Thyroid gland (tissue), 4 donors: ENCODE data around the gene PLXNA4. TPM values are rescaled to one million over a fixed set of nuclear protein-coding genes. Genes with fewer than 3 reads are reported as not detected.

Experiments used
- DNase-seq, 2 donors: peaks; one replicate each; pipeline ENCODE4 v3.0.0-alpha.2; 2019
- H3K27ac ChIP-seq, 3 donors: fragments of 200-600 bp; sonication (generic); 1 replicate in 2 of 3; 2 replicates in 1 of 3; pipeline ENCODE4 v1.5.1; 2016 to 2019; ENCODE audit warnings: mild to moderate bottlenecking in 1 of 3, moderate library complexity in 1 of 3
- H3K27me3 ChIP-seq: fragments of 200-600 bp; sonication (generic); one replicate; pipeline ENCODE4 v1.5.1; 2019
- H3K36me3 ChIP-seq, 2 donors: fragments of 200-600 bp; sonication (generic); one replicate each; pipeline ENCODE4 v1.5.1; 2016 to 2019
- H3K4me1 ChIP-seq, 2 donors: fragments of 200-600 bp; sonication (generic); one replicate each; pipeline ENCODE4 v1.5.1; 2017 to 2019
- H3K4me3 ChIP-seq, 3 donors: fragments of 200-600 bp; sonication (generic); replicated peaks in 1 of 3; 1 replicate in 2 of 3; 2 replicates in 1 of 3; pipeline ENCODE4 v1.5.1; 2016; ENCODE audit warnings: mild to moderate bottlenecking in 1 of 3
- H3K9me3 ChIP-seq: fragments of 200-600 bp; sonication (generic); one replicate; pipeline ENCODE4 v1.5.1; 2017
- POLR2A ChIP-seq, 2 donors: fragments of 450-650 bp; IDR thresholded peaks; one replicate each; pipeline ENCODE4 v1.6.1; 2017; ENCODE audit warnings: antibody characterized with exemption in 2 of 2, mild to moderate bottlenecking in 2 of 2, moderate library complexity in 1 of 2
- WGBS, 2 donors: methylation state at CpG; one replicate each; pipeline ENCODE4 v1.1.5; 2017; 5-methylcytosine and 5-hydroxymethylcytosine counted together
- intact Hi-C: fragments of 100-400 bp; cut with DNase I; formaldehyde crosslinking; loops from one replicate; pipeline ENCODE4 v1.15.1; 2023
- total RNA-seq, 4 donors: library from RNA; depleted of rRNA; stranded (reverse); fragments of >200 nt; gene quantifications; one replicate each; pipeline ENCODE4 v1.2.3, GENCODE V29; 2016
- TF ChIP-seq, protein P1 (sequence below), 6 experiments: fragments of 200-600 bp in 3 of 6; fragments of 450-650 bp in 3 of 6; sonication (generic) in 3 of 6; IDR thresholded peaks; one replicate each; pipeline ENCODE4 v1.5.1; 2016 to 2019; ENCODE audit warnings: antibody characterized with exemption in 6 of 6, mild to moderate bottlenecking in 2 of 6, inconsistent platforms in 1 of 6, moderate library complexity in 1 of 6

The PLXNA4 gene
- total RNA-seq, 4 donors from 2014 or later: 1.3 to 8.3 (median 2.4) TPM

DNA sequence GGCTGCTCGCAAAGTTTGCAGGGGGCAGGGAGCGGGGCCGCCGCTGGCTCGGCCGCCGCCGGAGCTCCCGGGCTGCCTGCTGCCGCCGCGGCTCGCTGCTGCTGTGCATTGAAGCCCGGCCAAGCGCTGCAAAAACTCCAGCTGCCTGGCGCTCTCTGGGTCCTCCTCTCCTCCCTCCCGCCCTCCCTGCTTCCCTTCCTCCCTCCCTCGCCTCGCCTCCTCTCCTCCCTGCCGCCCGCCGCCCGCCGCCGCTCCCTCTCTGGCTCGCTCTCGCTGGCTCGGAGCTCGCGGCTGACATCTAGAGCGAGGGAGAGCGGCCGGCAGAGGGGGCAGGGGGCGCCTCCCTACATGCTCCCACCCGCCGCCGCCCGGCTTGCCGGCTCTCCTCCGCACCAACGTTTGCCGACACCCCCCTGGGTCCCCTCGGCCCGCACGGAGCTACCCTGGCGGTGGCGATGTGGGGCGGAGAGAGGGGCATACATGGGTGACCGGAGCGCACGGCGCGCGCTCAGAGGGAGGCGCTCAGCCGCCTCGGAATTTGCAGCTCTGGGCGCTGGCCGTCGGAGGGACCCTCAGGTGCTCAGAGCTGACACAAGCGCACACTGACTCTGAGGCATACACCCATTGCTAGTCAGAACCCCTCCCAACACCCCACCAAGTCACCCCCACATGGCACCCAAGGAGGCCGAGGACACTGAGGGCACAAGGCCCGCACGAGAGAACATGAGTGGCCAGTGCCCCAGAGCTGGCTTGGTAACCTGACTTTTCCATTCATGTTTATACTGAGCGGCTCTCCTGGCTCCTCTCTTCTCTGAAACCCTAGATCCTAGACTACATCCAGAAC, 1.2 kb upstream of the PLXNA4 start:
- H3K27me3 ChIP-seq: no peaks in the 10 kb centered on the region
- WGBS, 2 donors: 21 to 41% methylated on average over 4 to 8 of the region's 65 CpGs
- H3K4me3 ChIP-seq: peak overlapping the region in 2 of 3 donors; percentile 26 to 30
- no peak overlapping the region for H3K27ac ChIP-seq
- peak in 1 of 2 donors; percentile 45 for TF ChIP-seq POLR2A (IDR thresholded peaks at IDR 0.05)
- TF ChIP-seq, protein P1, sequence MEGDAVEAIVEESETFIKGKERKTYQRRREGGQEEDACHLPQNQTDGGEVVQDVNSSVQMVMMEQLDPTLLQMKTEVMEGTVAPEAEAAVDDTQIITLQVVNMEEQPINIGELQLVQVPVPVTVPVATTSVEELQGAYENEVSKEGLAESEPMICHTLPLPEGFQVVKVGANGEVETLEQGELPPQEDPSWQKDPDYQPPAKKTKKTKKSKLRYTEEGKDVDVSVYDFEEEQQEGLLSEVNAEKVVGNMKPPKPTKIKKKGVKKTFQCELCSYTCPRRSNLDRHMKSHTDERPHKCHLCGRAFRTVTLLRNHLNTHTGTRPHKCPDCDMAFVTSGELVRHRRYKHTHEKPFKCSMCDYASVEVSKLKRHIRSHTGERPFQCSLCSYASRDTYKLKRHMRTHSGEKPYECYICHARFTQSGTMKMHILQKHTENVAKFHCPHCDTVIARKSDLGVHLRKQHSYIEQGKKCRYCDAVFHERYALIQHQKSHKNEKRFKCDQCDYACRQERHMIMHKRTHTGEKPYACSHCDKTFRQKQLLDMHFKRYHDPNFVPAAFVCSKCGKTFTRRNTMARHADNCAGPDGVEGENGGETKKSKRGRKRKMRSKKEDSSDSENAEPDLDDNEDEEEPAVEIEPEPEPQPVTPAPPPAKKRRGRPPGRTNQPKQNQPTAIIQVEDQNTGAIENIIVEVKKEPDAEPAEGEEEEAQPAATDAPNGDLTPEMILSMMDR (IDR thresholded peaks at IDR 0.05): peak in 1 of 6 experiments; percentile 14
- intact Hi-C loops: loop anchor here (10.0 kb wide), 1 partner anchor 633 kb away; no protein-coding TSS in a partner anchor
- H3K4me1 ChIP-seq: peaks cover 4 to 11% of the 10 kb centered on the region in 2 donors
- no peaks in the 10 kb centered on the region for H3K36me3 ChIP-seq
- H3K9me3 ChIP-seq: no peaks in the 10 kb centered on the region
- DNase-seq: peak; percentile 74 to 81

DNA sequence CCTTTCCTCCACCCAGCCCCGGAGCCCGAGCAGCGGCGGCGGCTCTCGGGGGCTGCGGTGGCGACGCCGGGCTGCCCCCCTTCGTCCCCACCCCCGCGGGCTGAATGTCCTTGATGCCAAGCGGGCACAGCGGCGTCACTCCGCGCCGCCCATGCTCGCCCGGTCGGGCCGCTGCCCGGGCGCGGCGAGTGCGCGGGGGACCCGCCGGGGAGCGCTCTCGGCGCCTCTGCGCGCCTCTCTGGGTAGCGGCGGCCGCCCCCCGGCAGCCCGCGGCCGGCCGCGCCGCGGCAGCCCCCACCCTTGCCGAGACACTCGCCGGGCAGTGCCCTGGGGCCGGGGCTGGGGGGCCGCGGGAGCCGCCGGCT, 433 bp upstream of the PLXNA4 start:
- 0% methylated on average over 3 to 5 of the region's 55 CpGs for WGBS, 2 donors
- DNase-seq: no peak
- H3K4me1 ChIP-seq: peaks cover 4 to 11% of the 10 kb centered on the region in 2 donors
- TF ChIP-seq, protein P1 (IDR thresholded peaks at IDR 0.05): no peak
- no peak for TF ChIP-seq POLR2A (IDR thresholded peaks at IDR 0.05)
- H3K4me3 ChIP-seq: peak overlapping the region in 2 of 3 donors; percentile 2 to 41
- intact Hi-C loops: loop anchor here (10.0 kb wide), 1 partner anchor 632 kb away; no protein-coding TSS in a partner anchor
- H3K36me3 ChIP-seq: no peaks in the 10 kb centered on the region
- no peaks in the 10 kb centered on the region for H3K27me3 ChIP-seq
- no peak overlapping the region for H3K27ac ChIP-seq
- no peaks in the 10 kb centered on the region for H3K9me3 ChIP-seq

DNA sequence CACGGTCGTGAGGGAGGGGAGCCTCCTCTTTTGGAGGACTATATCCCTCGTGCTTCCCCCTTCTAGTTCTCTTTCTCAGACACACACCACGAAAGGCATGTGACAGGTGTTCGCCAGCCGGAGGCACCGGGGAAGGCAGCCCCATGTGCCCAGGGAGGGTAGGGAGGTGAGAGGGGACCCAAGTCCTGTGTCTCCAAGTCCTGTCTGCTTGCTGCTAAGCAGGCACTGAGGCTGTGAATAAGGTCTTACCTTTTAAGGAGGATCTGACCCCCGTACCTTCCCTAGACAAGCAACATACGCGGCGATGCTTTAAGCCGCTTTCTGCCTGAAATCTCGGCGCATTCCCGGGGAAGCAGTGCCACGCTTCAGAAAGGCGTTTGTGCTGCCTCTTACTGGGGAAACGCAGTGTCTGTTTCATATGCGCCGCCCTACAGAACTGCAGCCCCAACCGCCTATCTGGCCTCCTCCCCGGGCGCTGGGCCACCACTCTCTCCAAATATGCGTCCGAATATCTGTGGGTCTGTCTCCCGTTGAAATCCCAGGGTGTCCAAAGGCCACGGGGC, 770 bp downstream of the PLXNA4 start:
- no peak for TF ChIP-seq POLR2A (IDR thresholded peaks at IDR 0.05)
- TF ChIP-seq, protein P1 (IDR thresholded peaks at IDR 0.05): no peak
- peak; percentile 21 to 42 for DNase-seq
- intact Hi-C loops: loop anchor here (10.0 kb wide), 1 partner anchor 631 kb away; no protein-coding TSS in a partner anchor
- Histone ChIP-seq H3K4me3 (peak overlapping the region in 2 of 3 donors; percentile 2 to 41), H3K36me3 (no peaks in the 10 kb centered on the region), H3K9me3 (no peaks in the 10 kb centered on the region), H3K4me1 (peaks cover 4 to 11% of the 10 kb centered on the region in 2 donors), H3K27ac (no peak overlapping the region), H3K27me3 (no peaks in the 10 kb centered on the region)
- 0 to 1% methylated on average over 15 to 22 of the region's 27 CpGs for WGBS, 2 donors

DNA sequence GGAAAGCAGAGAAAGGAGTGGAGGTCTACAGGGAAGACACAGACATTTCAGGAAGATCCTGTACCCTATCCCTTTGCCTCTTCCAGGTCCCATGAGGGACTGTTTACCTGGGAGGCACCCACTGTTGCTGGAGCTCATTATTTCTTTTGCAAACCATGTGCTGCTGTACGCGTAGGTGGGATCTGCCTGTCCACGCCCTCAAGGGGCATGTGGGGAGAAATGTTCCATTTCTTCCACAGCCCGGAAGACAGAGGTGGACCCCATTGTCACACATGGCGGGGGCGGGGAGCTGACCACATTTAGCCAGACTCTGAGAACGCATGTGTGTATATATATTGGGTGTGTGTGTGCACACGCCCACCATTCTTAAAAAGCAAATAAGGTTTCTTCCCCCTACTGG, 2.0 kb downstream of the PLXNA4 start:
- no peaks in the 10 kb centered on the region for H3K36me3 ChIP-seq
- no peak overlapping the region for H3K27ac ChIP-seq
- intact Hi-C loops: loop anchor here (5.0 to 10.0 kb wide), 2 partner anchors 132 to 629 kb away; no protein-coding TSS in a partner anchor
- H3K9me3 ChIP-seq: no peaks in the 10 kb centered on the region
- no peaks in the 10 kb centered on the region for H3K27me3 ChIP-seq
- TF ChIP-seq POLR2A (IDR thresholded peaks at IDR 0.05): no peak
- TF ChIP-seq, protein P1 (IDR thresholded peaks at IDR 0.05): no peak
- DNase-seq: no peak
- no peak overlapping the region for H3K4me3 ChIP-seq
- H3K4me1 ChIP-seq: peaks cover 4 to 11% of the 10 kb centered on the region in 2 donors
- 43 to 60% methylated on average over 8 of the region's 8 CpGs for WGBS, 2 donors
